Measurements from ENCODE around the gene MALSU1. TPM values are rescaled to one million over a fixed set of nuclear protein-coding genes. Genes with fewer than 3 reads are reported as not detected.

The MALSU1 gene
- total and polyA plus RNA-seq, 2 of the 13 experiments (the other 11 are each of a cell fraction or from before 2014, with no cell fraction given): 72.0 to 141 TPM

- TF ChIP-seq FOXP4 (CRISPR knock-in tag; IDR thresholded peaks at IDR 0.05): peak; percentile 94
- TF ChIP-seq CCAR2 (optimal IDR thresholded peaks at IDR 0.05; ENCODE audit: low read depth, low read length): no peak
- TF ChIP-seq ZBTB14 (CRISPR knock-in tag; IDR thresholded peaks at IDR 0.05): no peak
- TF ChIP-seq RXRB (CRISPR knock-in tag; IDR thresholded peaks at IDR 0.05; ENCODE audit: borderline replicate concordance): peak; percentile 66
- TF ChIP-seq ZNF383 (CRISPR knock-in tag; IDR thresholded peaks at IDR 0.05; ENCODE audit: borderline replicate concordance): no peak
- TF ChIP-seq CENPX (CRISPR knock-in tag; IDR thresholded peaks at IDR 0.05): no peak
- TF ChIP-seq GATAD2A (CRISPR knock-in tag; IDR thresholded peaks at IDR 0.05): peak; percentile 93
- TF ChIP-seq HDAC1 (CRISPR knock-in tag; IDR thresholded peaks at IDR 0.05): 0 out of 2 replicates have a peak, but pooled peaks have one; percentile 31
- no peak for TF ChIP-seq NFYB (CRISPR knock-in tag; IDR thresholded peaks at IDR 0.05)
- no peak for TF ChIP-seq TEF (CRISPR knock-in tag; IDR thresholded peaks at IDR 0.05)
- TF ChIP-seq HOXA3 (CRISPR knock-in tag; IDR thresholded peaks at IDR 0.05): peak; percentile 28; the same call in 1 of the 2 replicates
- no peak for TF ChIP-seq ZNF674 (CRISPR knock-in tag; IDR thresholded peaks at IDR 0.05; ENCODE audit: low read depth)
- no peak for TF ChIP-seq NONO (IDR thresholded peaks at IDR 0.05)
- TF ChIP-seq NONO (CRISPR knock-in tag; conservative IDR thresholded peaks at IDR 0.05): no peak
- no peak for TF ChIP-seq ZNF629 (CRISPR knock-in tag; conservative IDR thresholded peaks at IDR 0.05)
- TF ChIP-seq KAT8 (CRISPR knock-in tag; IDR thresholded peaks at IDR 0.05): 0 out of 2 replicates have a peak, but pooled peaks have one; percentile 41
- no peak for TF ChIP-seq FLYWCH1 (CRISPR knock-in tag; IDR thresholded peaks at IDR 0.05)
- no peak for TF ChIP-seq ZBTB7A (CRISPR knock-in tag; IDR thresholded peaks at IDR 0.05)
- no peak for TF ChIP-seq ZNF224 (CRISPR knock-in tag; IDR thresholded peaks at IDR 0.05)
- TF ChIP-seq ZFAT (CRISPR knock-in tag; conservative IDR thresholded peaks at IDR 0.05): no peak
- TF ChIP-seq FOSL2 (CRISPR knock-in tag; IDR thresholded peaks at IDR 0.05): peak; percentile 72; the same call in 1 of the 2 replicates
- TF ChIP-seq ZNF772 (CRISPR knock-in tag; IDR thresholded peaks at IDR 0.05): no peak
- peak; percentile 25; the same call in 1 of the 2 replicates for TF ChIP-seq ATF3 (CRISPR knock-in tag; IDR thresholded peaks at IDR 0.05)
- no peak for TF ChIP-seq STAT5B (CRISPR knock-in tag; IDR thresholded peaks at IDR 0.05)
- TF ChIP-seq CREB3 (CRISPR knock-in tag; IDR thresholded peaks at IDR 0.05): no peak
- TF ChIP-seq ZNF124 (CRISPR knock-in tag; IDR thresholded peaks at IDR 0.05): no peak
- TF ChIP-seq NFATC3 (CRISPR knock-in tag; IDR thresholded peaks at IDR 0.05): no peak
- no peak for TF ChIP-seq ZNF30 (CRISPR knock-in tag; IDR thresholded peaks at IDR 0.05)
Measured at GRCh38 chr7:23357190-23358093, 58.3 kb downstream of the MALSU1 start (continued).
